Inflammatory macrophage treated with lipopolysaccharide for 4 hours (primary cell): Measurements from ENCODE around the gene PLIN1.
A peak's percentile ranks its signal among the peaks of the same experiment; 100 is the strongest.

ENCODE experiments used
- DNase-seq: peaks from one replicate; pipeline ENCODE4 v3.0.0-alpha.2; 2020

The PLIN1 gene

DNA sequence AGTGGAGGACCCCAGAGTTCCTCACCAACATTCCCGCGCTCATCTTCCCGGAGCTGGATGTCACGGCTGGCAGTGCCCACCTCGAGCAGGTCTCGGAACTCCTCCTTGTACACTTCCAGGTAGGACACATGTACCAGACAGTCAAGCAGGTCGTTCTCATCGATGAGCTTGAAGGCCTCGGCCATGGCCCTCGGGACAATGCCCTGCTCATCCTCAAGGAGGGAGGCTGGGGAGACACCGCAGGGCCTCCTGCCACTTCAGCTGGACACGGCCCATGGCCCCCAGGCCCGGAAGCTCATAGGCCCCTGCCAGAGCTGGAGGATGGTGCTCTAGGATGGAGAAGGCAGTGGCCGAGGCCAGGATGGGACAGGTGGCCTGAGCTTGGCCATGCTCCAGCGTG, 29.5 kb downstream of the PLIN1 start:
- DNase-seq = no peak

DNA sequence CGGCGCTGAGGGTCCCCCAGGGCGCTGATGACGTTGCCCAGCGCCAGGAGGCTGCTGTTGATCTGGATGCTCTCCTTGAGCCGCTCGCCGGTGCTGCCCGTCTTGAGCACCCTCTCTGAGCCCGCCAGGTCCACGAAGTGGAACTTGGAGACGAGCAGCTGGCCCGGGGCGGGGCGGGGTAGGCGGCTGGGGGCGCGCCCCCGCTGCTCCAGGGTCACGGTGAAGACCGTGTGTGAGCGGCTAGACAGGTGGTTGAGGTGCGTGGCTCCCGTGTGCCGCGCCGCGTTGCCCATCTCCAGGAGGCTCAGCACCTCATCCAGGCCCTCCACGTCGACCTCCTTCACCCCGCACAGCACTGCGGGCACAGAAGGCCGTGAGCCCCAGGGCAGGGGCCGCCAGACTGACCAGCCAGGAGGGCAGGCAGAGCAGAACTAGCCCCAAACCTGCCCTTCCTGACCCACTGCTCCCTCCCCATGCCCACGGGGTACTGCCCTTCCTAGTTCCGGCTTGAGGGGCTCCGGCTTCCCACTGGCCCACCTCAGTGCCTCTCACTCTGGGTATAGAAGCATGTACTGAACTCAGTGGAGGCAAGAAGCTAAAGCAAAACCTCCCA, 30.0 kb downstream of the PLIN1 start:
- DNase-seq = no peak

DNA sequence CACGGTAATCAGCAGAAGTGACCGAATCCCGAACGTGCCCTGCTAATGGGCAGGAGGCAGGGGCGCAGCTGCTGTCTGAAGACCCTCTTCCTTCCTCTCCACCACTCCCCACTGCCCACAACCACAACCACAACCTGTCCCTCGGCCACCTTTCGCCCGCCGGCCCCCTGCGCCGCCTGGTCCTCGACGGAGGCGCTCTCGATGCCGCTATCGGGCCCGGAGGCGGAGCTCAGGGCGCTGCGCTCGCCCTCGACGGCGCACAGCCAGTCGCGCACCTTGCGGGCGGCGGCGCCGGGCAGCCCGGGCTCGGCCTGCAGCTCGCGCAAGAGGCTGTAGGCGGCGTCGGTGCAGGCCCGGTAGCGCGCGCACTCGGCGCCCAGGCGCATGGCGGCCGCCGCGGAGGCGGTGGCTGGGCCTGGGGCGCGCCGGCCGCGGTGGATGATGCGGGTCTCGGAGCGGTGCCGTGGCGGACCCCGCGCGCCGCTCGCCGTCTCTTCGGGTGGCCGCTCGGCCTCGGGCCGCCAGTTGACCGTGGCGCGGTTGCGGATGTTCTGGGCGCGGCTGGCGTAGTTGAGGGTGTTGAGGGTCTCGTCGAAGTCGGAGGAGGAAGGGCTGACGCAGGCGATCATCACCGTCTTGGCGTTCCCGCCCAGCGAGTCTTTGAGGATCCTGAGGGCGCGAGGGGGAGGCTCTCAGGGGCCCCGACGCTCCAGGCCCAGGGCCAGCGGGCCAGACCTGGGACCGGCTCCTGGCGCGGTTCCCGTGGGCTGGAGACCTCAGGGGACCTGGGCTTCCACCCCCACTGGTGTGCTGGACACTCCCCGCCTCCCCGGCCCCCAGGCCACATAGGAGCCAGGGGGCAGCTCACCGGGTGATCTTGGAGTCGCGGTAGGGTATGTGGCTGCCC, 30.8 kb downstream of the PLIN1 start:
- no peak for DNase-seq

DNA sequence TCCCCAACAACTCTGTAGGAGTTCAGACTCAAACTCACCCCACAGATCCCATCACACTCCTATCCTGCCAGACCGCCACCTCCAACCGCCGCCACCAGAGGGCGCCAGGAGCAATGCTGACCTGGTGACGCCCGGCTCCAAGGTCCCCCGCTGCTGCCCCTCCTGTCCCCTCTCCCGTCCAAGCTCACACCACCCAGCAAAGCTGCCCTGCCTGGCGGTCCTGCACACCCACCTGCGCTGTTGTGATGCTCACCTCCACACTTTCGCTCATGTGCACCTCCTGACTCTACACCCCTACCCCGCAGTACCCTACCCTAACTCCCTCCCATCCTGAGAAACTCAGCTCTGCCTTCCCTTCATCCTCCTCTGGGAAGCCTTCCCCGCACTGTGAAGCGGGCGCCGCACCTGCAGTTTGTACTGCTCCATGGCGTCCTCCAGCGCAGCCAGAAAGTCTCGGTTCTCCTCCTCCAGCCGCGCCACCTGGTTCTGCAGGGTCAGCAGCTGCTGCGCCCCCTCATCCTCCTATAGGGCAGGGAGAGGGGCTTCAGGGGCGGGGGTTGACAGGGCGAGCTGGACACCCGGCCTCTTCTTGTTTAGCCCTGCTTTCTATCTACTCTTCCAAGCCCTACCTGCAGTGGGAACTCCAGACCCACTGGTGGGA, 31.8 kb downstream of the PLIN1 start:
- DNase-seq = peak; percentile 37

DNA sequence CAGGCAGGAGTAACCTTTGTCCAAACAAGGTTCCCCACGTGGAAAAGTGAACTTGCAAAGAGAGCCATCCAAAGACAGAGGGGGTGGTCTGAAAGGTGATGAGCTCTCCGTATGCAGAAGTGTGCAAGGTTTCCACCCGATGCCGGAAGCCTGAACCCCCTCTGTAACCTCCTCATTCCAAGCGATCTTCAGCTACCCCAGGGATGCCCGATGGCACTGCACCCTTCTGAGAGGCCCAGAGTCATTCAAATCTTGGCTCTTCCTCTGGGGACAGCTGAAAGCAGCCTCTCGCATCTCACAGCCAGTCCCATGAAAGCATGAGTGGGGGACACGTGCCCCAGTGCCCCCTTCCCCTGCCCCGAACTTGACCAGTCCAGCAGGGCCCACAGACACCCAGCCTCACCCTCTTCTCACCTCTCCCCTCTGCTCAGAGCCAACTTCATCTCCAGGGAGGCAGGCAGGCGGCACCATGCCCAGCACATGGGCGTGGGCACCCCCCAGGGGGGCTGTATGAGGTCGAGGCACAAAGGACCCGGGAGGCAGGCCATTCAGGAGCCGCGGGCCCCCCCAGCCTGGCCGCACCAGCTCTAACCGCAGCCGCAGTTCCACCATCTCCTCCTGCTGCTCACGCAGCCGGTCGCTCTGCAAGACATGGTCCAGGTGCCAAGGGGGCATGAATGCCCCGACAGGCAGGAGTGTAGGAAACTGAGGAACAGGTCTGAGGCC, 32.6 kb downstream of the PLIN1 start:
- DNase-seq = no peak

DNA sequence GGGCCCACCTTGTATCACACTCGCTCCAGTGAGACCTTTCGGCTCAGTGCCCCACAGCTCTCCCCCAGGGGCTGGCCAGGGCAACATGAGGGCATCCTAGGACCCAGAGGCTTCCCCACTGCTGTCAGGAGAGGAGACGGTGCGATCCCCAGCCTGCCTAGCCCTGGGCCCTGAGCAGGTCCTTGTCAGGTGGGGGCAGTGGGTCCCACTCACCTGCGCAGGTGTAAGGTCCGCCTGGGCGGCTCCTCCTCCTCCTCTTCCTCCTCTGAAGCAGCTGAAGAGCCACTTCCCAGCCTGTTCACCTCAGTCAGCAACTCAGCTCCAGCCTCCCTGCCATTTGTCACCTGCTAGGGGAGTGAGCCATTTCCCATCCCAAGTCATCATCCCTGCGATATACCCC, 33.5 kb downstream of the PLIN1 start:
- DNase-seq = no peak

DNA sequence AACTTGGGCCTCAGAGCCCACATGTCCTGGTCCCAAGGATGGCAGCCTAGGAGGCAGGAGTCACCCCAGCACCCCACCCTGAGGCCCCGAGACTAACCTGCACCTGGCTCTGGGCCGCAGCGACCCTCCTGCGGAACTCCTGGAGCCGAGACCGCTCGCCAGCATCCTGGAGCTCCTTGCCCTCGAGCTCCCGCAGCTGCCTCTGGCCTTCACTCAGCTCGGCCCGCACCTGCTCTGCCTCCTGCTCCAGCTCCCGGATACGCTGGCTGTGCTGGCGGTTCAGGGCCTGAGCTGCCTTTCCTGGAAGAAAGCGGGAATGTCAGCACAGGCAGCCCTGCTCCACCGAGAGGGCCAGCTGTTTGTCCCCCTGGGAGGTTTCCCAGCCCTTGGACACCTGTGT, 37.1 kb downstream of the PLIN1 start:
- DNase-seq = no peak

DNA sequence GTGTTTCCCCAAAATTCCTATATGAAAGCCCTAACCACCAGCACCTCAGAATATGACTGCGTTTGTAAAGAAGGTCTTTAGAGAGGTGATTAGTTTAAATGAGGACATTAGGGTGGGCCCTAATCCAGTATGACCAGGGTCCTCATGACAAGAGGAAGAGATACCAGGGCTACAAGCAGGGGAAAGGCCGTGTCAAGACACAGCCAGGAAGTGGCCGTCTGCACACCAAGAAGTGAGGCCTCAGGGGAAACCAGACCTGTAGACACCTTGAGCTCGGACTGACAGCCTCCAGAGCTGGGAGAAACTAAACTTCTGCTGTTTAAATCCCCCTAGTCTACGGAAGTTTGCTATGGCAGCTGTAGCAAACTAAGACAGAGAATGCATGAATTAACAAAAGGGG, 38.1 kb downstream of the PLIN1 start:
- no peak for DNase-seq

DNA sequence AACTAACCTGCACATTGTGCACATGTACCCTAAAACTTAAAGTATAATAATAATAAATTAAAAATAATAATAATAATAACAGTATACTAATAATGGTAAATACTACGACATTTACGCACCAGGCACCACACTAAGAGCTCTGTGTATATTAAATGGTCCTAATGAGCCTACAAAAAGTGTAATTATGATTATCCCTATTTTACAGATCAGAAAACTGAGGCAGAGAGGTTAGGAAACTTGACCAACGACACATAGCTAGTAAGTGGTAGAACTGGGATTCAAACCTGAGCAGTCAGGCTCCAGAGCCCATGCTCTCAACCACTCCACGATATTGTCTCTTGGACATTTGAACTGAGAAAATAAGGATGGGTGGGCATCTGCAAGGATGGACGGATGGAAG, 38.9 kb downstream of the PLIN1 start:
- DNase-seq = no peak

DNA sequence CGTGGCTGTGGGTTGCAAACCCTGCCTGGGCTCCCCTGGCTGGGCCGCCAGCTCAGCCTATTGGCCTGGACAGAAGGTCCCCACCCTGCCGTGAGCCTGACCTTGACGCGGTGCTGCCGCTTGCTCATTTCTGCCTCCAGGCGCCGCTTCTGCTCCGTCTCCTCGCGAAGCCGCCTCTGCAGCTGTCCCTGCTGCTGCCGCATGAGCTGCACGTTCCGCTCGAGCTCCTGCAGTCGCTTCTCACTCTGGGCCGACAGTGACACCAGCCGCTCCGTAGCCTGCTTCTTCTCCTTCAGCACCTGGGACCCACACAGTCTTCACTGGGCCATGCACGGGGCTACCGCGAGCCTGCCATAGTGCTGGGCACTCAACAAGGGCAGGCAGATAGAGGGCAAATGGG, 45.6 kb downstream of the PLIN1 start:
- DNase-seq = no peak

DNA sequence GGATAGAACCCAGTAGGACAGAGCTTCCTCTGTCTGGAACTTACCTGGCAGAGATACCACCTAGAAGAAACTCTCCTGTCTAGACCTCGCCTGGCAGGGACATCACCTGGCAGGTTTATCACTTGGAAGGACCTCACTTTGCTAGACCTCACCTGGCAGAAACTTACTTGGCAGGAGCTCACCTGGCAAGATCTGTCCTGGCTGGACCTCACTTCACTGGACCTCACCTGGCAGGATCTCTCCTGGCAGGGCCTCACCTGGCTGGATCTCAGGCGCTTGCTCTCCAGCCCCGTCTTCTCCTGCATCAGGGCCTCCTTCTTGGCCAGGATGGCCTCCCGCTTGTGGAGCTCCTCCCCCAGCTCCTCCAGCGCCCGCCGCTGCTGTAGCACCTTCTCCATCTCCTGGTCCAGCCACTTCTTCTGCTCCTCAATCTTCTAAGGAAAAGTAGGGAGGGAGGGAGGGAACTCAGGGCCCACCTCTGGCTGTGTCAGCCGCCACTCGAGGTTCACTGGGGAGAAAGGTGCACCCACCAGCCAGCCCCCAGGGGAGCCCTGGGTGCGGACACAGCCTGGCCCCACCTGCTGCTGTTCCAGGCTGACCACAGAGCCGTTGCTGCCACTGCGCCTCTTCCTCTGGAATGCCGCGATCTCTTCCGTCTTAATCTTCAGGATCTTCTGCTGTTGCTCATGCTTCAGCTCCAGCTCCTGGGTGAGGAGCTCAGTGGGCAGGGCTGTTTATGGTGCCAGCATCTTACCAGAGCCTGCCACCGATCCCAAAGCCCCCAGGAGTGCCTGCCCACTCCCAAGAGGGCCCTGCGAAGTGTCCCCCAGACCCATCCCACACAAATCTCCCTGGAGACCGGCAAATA, 46.4 kb downstream of the PLIN1 start:
- DNase-seq = no peak

DNA sequence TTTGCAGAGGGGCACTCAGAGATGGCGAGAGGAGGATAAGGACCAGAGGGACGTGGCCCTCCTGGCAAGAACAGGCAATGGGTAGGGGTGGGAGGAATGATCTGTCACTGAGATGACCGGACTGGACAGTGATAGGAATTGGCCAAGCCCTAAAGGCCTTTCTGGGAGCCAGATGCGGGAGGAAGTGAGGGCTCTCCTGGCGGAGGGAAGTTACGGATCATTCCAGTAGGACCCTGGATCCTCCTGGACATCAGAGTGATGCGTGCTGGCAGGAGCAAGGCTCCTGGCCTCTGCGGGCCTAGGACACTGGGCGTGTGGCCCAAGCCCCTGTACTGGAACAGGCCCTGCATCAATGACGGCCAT, 47.3 kb downstream of the PLIN1 start:
- no peak for DNase-seq

DNA sequence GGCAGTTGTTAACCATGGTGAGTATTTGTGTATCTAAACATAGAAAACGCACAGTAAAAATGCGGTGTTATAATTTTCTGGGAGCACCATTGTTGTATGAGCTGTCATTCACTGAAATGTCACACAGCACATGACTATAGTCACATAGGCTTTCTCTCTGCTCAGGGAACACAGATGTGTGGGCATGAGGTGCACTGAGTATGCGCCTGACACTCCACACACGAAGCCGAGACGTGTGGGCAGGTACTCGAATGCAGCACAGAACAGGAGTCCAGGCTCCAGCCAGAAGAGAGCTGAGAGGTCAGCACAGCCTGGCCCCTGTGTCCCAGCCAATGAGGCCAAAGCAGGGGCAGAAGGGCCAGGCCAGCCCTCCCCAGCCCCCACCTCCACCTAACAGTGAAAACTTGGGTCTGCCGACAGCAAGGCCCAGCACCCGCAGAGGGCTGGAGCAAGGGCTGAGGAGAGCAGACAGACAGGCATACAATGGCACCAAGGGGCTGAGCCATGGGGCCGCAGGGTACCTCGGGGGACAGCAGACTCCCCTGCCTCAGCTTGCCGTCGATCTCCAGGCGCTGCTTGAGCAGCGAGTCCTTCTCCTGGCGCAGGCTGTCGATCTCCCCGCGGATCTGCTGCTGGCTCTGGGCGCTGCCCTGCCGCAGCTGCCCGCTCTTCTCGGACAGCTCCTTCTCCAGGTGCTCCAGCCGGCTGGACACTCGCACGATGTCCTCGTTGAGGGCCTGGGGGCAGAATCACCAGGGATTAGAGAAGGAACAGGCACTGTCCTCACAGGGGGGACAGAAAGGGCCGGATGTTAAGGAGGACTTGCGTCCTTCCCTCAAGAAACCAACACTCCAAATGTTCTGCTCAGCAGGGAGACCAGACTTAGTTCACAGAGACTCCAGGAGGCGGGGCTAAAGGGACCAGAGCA, 47.9 kb downstream of the PLIN1 start:
- no peak for DNase-seq

DNA sequence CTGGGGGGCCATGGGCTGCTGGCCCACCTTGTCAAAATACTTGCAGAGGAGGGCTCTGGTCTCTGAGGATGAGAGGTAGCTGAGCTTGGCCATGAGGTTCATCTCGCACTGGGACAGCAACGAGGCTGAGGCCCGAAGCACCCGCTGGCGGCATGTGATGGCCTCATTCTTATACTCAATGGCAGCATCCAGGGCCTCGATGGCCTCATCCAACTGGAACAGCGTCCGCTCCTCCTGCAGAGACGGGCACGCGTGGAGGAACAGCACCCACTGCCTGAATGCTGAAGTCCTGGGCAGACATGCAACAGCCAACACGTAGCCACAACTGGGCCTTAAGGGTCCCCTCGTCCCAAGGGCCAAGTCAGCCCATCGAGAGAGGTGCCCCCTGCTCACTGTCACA, 48.9 kb downstream of the PLIN1 start:
- no peak for DNase-seq

DNA sequence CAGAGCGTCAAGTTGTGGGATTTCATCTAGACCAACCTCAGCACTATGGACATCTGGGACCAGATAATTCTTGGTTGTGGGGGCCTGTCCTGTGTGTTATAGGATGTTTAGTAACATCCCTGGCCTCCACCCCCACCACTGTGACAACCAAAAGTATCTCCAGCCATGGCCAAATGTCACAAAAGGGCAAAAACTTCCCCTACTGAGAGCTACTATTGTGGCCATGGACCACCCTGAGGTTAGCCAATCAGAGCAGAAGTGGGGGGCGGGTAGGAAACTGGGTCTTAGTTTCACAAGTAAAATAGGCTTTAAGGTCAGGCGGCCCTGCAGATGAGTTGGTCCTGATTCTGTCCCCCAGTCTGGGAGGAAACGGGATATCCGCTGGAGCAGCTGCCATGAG, 49.3 kb downstream of the PLIN1 start:
- no peak for DNase-seq

DNA sequence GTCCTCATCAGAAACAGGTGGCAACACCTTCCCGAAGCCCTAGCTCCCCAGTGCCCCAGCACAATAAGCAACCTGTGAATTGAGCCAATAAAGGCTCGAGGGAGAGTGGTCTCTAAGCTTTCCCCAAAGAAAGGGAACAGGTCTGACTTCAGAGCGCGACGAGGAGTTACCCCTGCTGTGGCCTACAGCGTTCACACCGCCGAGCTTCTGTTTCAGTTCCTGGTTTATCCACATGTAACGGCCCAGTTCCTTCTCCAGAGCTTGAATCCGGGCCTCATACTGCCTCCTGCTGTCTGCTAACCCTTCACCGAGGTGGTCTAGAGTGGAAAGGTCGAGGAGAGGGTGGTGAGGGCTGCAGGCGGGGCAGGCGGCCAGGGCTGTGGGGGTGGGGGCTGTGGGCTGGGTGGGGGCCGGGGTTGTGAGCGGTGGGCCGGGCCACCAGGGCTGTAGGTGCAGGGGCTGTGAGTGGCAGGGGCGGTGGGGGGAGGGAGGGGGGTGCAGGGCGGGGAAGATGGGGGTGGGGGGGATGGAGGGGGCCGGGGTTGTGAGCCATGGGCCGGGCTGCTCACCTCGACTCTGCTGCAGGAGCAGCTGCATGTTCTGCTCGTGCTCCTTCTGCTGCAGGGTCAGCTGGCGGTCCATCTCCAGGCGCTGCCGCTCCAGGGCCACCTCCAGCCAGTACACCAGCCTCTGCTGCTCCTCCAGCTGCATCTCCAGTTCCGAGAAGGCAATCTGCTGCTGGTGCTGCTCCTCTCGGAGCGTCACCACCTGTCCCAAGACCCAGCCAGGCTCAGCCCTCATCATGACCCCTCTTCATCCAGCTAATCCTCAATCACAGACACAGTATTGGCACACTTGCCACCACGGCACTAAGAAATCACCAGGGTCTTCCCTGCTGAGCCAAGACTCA, 50.1 kb downstream of the PLIN1 start:
- DNase-seq = peak; percentile 35

DNA sequence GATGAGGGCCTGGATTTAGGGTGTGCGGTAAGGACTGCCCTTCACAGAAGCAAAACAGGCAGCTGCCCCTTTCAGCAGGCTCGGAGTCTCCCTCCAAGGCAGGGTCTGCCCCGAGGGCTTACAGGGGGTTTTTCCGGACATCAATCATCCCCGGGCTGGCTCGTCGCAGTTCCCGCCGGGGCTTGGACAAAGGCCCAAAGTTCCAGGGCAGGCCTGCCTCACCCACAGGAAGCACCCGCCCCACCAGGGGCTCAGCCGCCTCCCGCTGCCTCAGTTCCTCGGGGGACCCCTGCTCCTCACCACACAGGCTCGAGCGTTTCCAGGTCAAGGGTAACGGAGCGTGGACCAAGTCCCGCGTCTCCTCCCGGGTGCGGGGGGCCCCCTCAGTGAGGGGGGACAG, 50.9 kb downstream of the PLIN1 start:
- no peak for DNase-seq

DNA sequence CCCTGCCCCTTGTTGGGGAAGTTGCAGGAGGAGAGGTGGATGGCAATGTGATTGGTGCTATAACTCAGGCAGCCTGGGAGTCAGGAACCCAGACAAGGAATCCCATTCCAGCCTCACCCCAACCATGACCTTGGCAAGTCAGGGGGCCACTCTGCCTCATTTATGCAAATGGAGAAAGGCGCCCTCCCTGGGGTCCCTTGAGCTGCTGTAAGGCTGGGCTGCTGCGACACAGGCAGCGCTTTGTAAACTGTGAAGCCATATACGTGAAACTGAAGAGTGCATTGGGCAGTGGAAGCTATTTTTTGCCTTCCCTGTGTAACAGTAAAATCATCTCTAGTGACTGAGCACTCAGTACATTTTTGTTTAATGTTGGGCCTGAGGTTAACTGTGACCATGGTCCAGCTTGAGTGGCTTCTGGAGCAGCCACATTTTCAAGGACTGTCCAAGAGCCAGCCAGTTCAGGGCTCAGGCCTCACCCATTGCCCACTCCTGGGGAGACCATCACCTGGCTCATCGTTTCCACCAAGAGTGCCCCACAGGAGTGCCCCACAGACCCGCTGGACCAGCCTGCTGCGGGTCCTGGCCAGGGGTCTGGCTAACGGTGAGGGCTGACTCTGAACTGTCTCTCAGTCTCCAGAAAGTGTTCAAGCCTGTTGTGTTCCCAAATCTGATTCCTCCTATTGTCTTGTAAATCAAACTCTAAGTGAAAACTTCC, 51.8 kb downstream of the PLIN1 start:
- no peak for DNase-seq

DNA sequence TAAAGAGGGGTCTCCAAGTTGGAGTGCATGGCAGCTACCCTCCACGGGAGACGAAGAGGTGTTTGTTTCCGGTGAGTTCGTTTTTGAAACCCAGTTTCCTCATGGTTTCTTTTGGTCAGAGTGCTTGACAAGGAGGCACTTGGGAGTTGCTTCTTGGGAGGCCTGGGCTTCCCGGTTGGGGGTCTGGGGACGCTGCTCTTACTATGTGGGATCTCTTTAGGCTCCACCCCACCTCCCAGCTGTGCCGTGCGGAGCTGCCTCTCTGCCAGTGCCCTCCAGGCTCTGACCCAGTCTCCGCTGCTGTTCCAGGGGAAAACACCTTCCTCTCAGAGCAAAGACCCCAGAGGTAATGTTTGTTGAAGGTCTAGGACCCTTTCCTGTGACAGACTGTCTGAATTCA, 53.5 kb downstream of the PLIN1 start:
- no peak for DNase-seq

DNA sequence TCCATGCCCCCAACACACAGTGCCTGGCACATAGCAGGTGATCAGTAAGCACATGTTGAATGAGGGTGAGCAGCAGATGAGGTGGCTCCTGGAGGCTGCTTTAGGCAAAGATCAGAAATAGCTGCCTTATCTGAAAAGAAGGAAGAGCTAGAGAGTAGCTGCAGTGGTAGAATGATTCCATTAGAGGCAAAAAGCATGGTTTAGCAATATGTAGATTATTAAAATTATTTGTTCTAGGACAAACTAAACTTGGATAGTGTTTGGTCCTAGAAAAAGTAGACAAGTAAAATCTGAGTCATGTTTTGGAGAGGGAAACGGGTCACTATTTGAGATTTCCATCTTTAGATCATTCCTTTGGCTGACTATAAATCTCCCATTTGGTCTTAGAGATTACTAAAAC, 56.0 kb downstream of the PLIN1 start:
- DNase-seq = no peak
